IPS DF 6.9 (cell line): Measurements from ENCODE around the gene RHOT1.
A peak's percentile ranks its signal among the peaks of the same experiment; 100 is the strongest.
"Not testable (repeated sequence)": the region's sequence is repeated elsewhere in the genome, so short reads cannot be mapped to it uniquely, and the experiment has no call there.

ENCODE experiments used
- DNase-seq: peaks from one replicate; pipeline ENCODE4 v3.0.0-alpha.2; 2013; ENCODE audit warnings: low read depth, low spot score
- H3K27ac ChIP-seq: one replicate; pipeline ENCODE4 v1.5.1; 2013; ENCODE audit warnings: low read length, control low read depth
- H3K27me3 ChIP-seq: 2 replicates; pipeline ENCODE4 v1.6.1; 2013; ENCODE audit warnings: mild to moderate bottlenecking, low read length; ENCODE audit not compliant: control insufficient read depth, insufficient read depth
- H3K36me3 ChIP-seq: 2 replicates; pipeline ENCODE4 v1.6.1; 2013; ENCODE audit warnings: low read length; ENCODE audit not compliant: control insufficient read depth, insufficient read depth
- H3K4me1 ChIP-seq: 2 replicates; pipeline ENCODE4 v1.6.1; 2013; ENCODE audit warnings: low read length; ENCODE audit not compliant: control insufficient read depth, insufficient read depth
- H3K4me3 ChIP-seq: 2 replicates; pipeline ENCODE4 v1.5.1; 2013; ENCODE audit warnings: mild to moderate bottlenecking, low read length
- H3K9me3 ChIP-seq: 2 replicates; pipeline ENCODE4 v1.6.1; 2013; ENCODE audit warnings: low read length, inconsistent platforms; ENCODE audit not compliant: control insufficient read depth, insufficient read depth
- WGBS: extraction: QIAGEN DNeasy Blood & Tissue Kit; methylation state at CpG from one replicate; pipeline ENCODE4 v1.1.7; 2013; ENCODE audit warnings: mixed read lengths, missing lambda C conversion rate; ENCODE audit not compliant: insufficient read length, insufficient coverage; 5-methylcytosine and 5-hydroxymethylcytosine counted together

The RHOT1 gene

DNA sequence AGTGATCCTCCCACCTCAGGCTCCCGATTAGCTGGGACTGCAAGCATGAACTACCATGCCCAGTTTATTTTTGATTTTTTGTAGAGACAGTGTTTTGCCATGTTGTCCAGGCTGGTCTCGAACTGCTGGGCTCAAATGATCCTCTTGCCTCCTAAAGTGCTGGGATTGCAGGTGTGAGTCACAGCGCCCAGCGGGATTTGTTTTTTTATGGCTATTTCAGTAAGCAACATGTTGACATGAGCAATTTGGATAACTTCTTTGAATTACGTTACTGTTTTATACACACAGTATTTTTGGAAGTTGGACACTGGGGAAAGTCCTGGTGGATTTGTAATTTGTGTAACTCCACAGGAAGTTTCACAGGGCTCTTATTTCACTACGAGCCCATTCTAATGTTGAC, 18.5 kb upstream of the RHOT1 start:
- no peak for DNase-seq
- no CpG with 5 or more reads among the region's 6 CpGs for WGBS
- Histone ChIP-seq H3K4me1 (no peaks in the 10 kb centered on the region), H3K4me3 (no peak overlapping the region), H3K36me3 (no peaks in the 10 kb centered on the region), H3K27me3 (no peaks in the 10 kb centered on the region), H3K27ac (no peak overlapping the region), H3K9me3 (no peaks in the 10 kb centered on the region)

DNA sequence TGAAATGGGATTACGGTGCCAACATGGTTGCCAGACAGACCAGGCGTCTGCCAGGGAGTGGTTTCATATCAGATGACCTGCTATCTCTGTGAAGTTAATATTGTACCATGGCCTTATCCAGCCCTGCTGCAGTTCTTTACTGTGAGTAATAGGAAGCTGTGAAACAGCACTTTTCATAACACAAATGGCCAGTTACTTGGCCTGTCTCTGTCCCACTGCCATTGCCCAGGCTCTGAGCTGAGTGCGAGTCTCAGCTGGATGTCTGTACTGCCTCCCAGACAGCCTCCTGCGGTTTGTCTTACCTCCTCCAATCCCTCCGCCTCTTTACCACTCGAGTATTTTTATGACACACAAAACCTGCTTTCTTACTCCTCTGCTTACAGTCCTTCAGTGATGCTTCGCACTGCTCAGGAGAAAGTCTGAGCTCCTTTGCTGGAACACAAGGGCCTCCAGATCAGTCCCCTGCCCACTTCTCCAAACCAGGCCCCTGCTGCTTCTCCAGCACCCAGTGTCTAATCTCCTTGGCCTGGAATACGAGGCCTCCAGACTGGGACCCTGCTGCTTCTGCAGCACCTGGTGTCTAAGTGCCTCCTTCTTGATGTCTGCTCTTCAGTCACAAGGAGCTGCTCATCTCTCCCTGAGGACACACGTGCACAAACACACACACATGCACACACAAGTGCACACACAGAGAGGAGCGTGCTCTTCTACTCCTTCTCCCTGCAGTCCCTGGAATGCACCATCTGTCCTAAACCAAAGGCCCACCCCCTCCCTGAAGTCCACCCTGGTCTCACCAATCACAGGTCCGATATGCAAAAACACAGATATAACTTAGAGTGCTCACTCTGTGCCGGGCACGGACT, 17.1 kb upstream of the RHOT1 start:
- Histone ChIP-seq H3K9me3 (no peaks in the 10 kb centered on the region), H3K27me3 (no peaks in the 10 kb centered on the region), H3K4me3 (no peak overlapping the region), H3K27ac (no peak overlapping the region), H3K4me1 (no peaks in the 10 kb centered on the region), H3K36me3 (no peaks in the 10 kb centered on the region)
- no peak for DNase-seq
- no CpG with 5 or more reads among the region's 13 CpGs for WGBS

GRCh38 chr17:32125848-32126153, 16.5 kb upstream of the RHOT1 start:
- no peak for DNase-seq
- H3K27me3 ChIP-seq, result no peaks in the 10 kb centered on the region
- H3K4me3 ChIP-seq, result no peak overlapping the region
- WGBS, result no CpG with 5 or more reads among the region's 2 CpGs
- no peaks in the 10 kb centered on the region for H3K36me3 ChIP-seq
- no peaks in the 10 kb centered on the region for H3K4me1 ChIP-seq
- H3K9me3 ChIP-seq, result no peaks in the 10 kb centered on the region
- H3K27ac ChIP-seq, result no peak overlapping the region

DNA sequence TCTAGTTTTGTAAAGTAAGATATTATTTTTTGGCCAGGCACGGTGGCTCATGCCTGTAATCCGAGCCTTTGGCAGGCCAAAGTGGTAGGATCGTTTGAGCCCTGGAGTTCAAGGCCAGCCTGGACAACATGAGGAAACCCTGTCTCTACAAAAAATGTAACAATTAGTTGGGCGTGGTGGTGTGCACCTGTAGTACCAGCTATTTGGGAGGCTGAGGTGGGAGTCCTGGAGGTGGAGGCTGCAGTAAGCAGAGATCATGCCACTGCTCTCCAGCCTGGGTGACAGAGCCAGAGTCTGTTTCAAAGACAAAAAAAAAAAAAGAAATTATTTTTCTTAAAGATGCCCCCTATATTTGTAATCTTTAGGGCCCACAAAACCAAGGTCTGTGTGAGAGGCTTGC, 16.0 kb upstream of the RHOT1 start:
- H3K27ac ChIP-seq, result no peak overlapping the region
- no peaks in the 10 kb centered on the region for H3K9me3 ChIP-seq
- H3K27me3 ChIP-seq, result no peaks in the 10 kb centered on the region
- WGBS, result no CpG with 5 or more reads among the region's 4 CpGs
- DNase-seq, result no peak
- H3K36me3 ChIP-seq, result no peaks in the 10 kb centered on the region
- H3K4me3 ChIP-seq, result no peak overlapping the region
- no peaks in the 10 kb centered on the region for H3K4me1 ChIP-seq

- H3K4me1 ChIP-seq, result no peaks in the 10 kb centered on the region
- no peak for DNase-seq
- no peak overlapping the region for H3K27ac ChIP-seq
- no peaks in the 10 kb centered on the region for H3K36me3 ChIP-seq
- H3K27me3 ChIP-seq, result no peaks in the 10 kb centered on the region
- no peaks in the 10 kb centered on the region for H3K9me3 ChIP-seq
- no peak overlapping the region for H3K4me3 ChIP-seq
- no CpG with 5 or more reads among the region's 8 CpGs for WGBS
Measured at GRCh38 chr17:32126746-32127145, 15.6 kb upstream of the RHOT1 start.

GRCh38 chr17:32127158-32127897, 15.0 kb upstream of the RHOT1 start:
- H3K9me3 ChIP-seq, result no peaks in the 10 kb centered on the region
- WGBS, result no CpG with 5 or more reads among the region's 25 CpGs
- DNase-seq, result no peak
- no peaks in the 10 kb centered on the region for H3K36me3 ChIP-seq
- no peaks in the 10 kb centered on the region for H3K4me1 ChIP-seq
- H3K27ac ChIP-seq, result no peak overlapping the region
- no peaks in the 10 kb centered on the region for H3K27me3 ChIP-seq
- peak overlapping the region; percentile 62; the same call in 1 of the 2 replicates for H3K4me3 ChIP-seq

DNA sequence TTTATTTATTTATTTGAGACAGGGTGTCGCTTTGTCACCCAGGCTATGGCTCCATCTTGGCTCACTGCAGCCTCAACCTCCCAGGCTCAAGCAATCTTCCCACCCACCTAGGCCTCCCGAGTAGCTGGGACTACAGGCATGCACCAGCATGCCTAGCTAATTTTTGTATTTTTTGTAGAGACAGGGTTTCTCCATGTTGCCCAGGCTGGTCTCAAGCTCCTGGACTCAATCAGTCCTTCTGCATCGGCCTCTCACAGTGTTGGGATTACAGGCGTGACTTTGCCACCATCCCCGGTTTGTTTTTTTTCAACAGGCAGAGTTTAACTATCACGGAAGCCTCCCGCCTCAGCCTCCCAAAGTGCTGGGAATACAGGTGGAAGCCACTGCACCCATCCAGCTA, 13.8 kb upstream of the RHOT1 start:
- no CpG with 5 or more reads among the region's 7 CpGs for WGBS
- H3K4me1 ChIP-seq, DNase-seq, H3K4me3 ChIP-seq, H3K36me3 ChIP-seq, H3K9me3 ChIP-seq, H3K27me3 ChIP-seq, H3K27ac ChIP-seq: not testable (repeated sequence)

- no CpG with 5 or more reads among the region's 14 CpGs for WGBS
Measured at GRCh38 chr17:32135497-32136117, 6.7 kb upstream of the RHOT1 start.

DNA sequence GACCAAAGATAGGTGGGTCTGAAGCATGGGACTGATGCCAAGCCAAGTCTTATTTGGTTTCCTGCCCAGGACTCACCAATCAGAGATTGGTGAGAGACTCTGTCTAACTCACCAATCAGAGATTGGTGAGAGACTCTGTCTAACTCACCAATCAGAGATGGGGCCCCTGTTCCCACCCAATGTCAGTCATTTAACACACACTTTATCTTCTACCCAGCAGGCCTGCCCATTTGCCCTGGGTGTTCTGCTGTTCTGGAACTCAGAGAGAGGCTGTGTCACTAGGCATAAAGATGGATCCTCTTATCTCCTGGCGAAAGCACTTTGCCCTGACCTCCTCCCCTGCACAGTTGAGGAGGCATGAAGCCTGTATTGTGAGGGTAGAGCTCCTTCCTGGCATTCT, 5.4 kb upstream of the RHOT1 start:
- no peaks in the 10 kb centered on the region for H3K9me3 ChIP-seq
- H3K27me3 ChIP-seq, result no peaks in the 10 kb centered on the region
- no peaks in the 10 kb centered on the region for H3K36me3 ChIP-seq
- no CpG with 5 or more reads among the region's 1 CpG for WGBS
- DNase-seq, result no peak
- H3K27ac ChIP-seq, result no peak overlapping the region
- H3K4me3 ChIP-seq, result no peak overlapping the region
- H3K4me1 ChIP-seq, result no peaks in the 10 kb centered on the region

More at GRCh38 chr17:32135497-32136117, 6.7 kb upstream of the RHOT1 start:
- H3K9me3 ChIP-seq, H3K4me3 ChIP-seq, H3K36me3 ChIP-seq, DNase-seq, H3K27ac ChIP-seq, H3K27me3 ChIP-seq, H3K4me1 ChIP-seq: not testable (repeated sequence)

DNA sequence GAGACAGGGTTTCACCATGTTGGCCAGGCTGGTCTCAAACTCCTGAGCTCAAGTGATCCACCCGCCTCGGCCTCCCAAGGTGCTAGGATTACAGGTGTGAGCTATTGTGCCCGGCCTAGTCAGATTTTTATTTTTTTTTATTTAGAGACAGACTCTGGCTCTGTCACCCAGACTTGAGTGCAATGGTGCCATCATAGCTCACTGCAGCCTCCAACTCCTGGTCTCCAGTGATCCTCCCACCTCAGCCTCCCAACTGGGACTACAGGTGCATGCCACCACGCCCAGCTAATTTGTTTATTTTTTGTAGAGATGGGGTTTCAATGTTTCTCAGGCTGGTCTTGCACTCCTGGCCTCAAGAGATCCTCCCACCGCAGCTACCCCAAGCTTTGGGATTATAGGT, 2.8 kb upstream of the RHOT1 start:
- DNase-seq, H3K4me3 ChIP-seq, H3K9me3 ChIP-seq, H3K4me1 ChIP-seq, H3K27ac ChIP-seq, H3K36me3 ChIP-seq, H3K27me3 ChIP-seq: not testable (repeated sequence)
- no CpG with 5 or more reads among the region's 5 CpGs for WGBS
